GM12878 (cell line): Measurements from ENCODE around the gene CLDN19. TPM values are rescaled to one million over a fixed set of nuclear protein-coding genes. Genes with fewer than 3 reads are reported as not detected.

Source experiments
- ATAC-seq: fragments of 200-7000 bp; cut with Tn5 transposase; 3 replicates; pipeline ENCODE4 v1.9.1; 2020; ENCODE audit warnings: mild to moderate bottlenecking, moderate library complexity
- BruUV-seq: library from RNA; stranded (reverse); fragments of 400-500 nt; replicated peaks from 2 replicates; lab custom pipeline; 2021; lab: Mats Ljungman, UMichigan
- CTCF ChIA-PET: fragments of 300-600 bp; sonication (Branson Sonifier 250); formaldehyde crosslinking; extraction: SDS; loops from one replicate; lab custom pipeline; 2021; ENCODE audit warnings: inconsistent platforms; lab: Yijun Ruan, JAX
- POLR2A ChIA-PET: fragments of 350-600 bp; formaldehyde crosslinking; extraction: SDS; loops from one replicate; lab custom pipeline; 2021; ENCODE audit warnings: inconsistent platforms; lab: Charles Lee
- RAD21 ChIA-PET: fragments of 300-600 bp; sonication (Branson Sonifier 250); formaldehyde crosslinking; loops from one replicate; lab custom pipeline; 2023; ENCODE audit warnings: antibody characterized with exemption; ENCODE audit not compliant: unreplicated experiment; lab: Charles Lee
- SMC1A ChIA-PET: fragments of 300-600 bp; sonication (Branson Sonifier 250); formaldehyde crosslinking; loops from one replicate; lab custom pipeline; 2023; ENCODE audit not compliant: unreplicated experiment, uncharacterized antibody; lab: Charles Lee
- DNase-seq: peaks from one replicate; pipeline ENCODE4 v3.0.0-alpha.2; 2011; ENCODE audit warnings: low read depth, low spot score
- FAIRE-seq: peaks from 3 replicates; lab custom pipeline; 2011; peaks lifted over from hg19 to GRCh38; lab: Jason Lieb, UNC
- H2AFZ ChIP-seq: 2 replicates; pipeline ENCODE4 v1.6.0; 2011; ENCODE audit warnings: low read depth, low read length, control low read depth; ENCODE audit not compliant: control insufficient read depth
- H3K27ac ChIP-seq: 2 replicates; pipeline ENCODE4 v1.5.1; 2011; ENCODE audit warnings: control low read depth; ENCODE audit not compliant: control insufficient read depth, insufficient read depth
- H3K27me3 ChIP-seq, 2 experiments: replicated peaks in 1 of 2; 2 replicates each; pipeline versions ENCODE4 v1.6.0 to v1.6.1; 2011; ENCODE audit warnings: low read length in 1 of 2; ENCODE audit not compliant: control insufficient read depth in 2 of 2, insufficient read depth in 2 of 2
- H3K36me3 ChIP-seq, 2 experiments: 2 replicates each; pipeline ENCODE4 v1.5.1; 2011; ENCODE audit warnings: low read length in 1 of 2; ENCODE audit not compliant: control insufficient read depth in 2 of 2, insufficient read depth in 2 of 2
- H3K4me1 ChIP-seq: 2 replicates; pipeline ENCODE4 v1.6.1; 2011; ENCODE audit warnings: mild to moderate bottlenecking, low read length, moderate library complexity, mixed read lengths; ENCODE audit not compliant: control insufficient read depth, insufficient read depth
- H3K4me2 ChIP-seq: 2 replicates; pipeline ENCODE4 v1.6.0; 2011; ENCODE audit warnings: control low read depth; ENCODE audit not compliant: control insufficient read depth, insufficient read depth
- H3K4me3 ChIP-seq: fragments of 200-600 bp; sonication (generic); 2 replicates; pipeline ENCODE4 v1.5.1; 2016
- H3K79me2 ChIP-seq: 2 replicates; pipeline ENCODE4 v1.6.0; 2011; ENCODE audit warnings: low read length; ENCODE audit not compliant: control insufficient read depth, insufficient read depth
- H3K9ac ChIP-seq: 2 replicates; pipeline ENCODE4 v1.8.0; 2011; ENCODE audit warnings: low read length, control low read depth, mixed read lengths; ENCODE audit not compliant: control insufficient read depth, insufficient read depth
- H3K9me3 ChIP-seq: replicated peaks from 3 replicates; pipeline ENCODE4 v1.5.1; 2011; ENCODE audit warnings: mild to moderate bottlenecking, low read length; ENCODE audit not compliant: control insufficient read depth, insufficient read depth
- H4K20me1 ChIP-seq: 2 replicates; pipeline ENCODE4 v1.6.0; 2011; ENCODE audit not compliant: control insufficient read depth, insufficient read depth
- BRCA1 ChIP-seq: IDR thresholded peaks from 2 replicates; pipeline ENCODE4 v1.6.1; 2011; ENCODE audit warnings: low read depth, low read length, improper control_type of control experiment
- GABPA ChIP-seq: IDR thresholded peaks from 2 replicates; pipeline ENCODE4 v1.6.1; 2014; ENCODE audit warnings: antibody characterized with exemption, low read depth, mild to moderate bottlenecking, inconsistent platforms
- MTA3 ChIP-seq: IDR thresholded peaks from 2 replicates; pipeline ENCODE4 v1.6.1; 2012; ENCODE audit warnings: low read length, inconsistent platforms, borderline replicate concordance
- MYB ChIP-seq: fragments of 150-350 bp; IDR thresholded peaks from 2 replicates; pipeline ENCODE4 v1.6.1; 2014; ENCODE audit warnings: mild to moderate bottlenecking, low read depth, low read length, borderline replicate concordance
- NBN ChIP-seq: fragments of 450-650 bp; IDR thresholded peaks from 2 replicates; pipeline ENCODE4 v1.6.1; 2016
- NR2C2 ChIP-seq: IDR thresholded peaks from 2 replicates; pipeline ENCODE4 v1.6.1; 2011; ENCODE audit warnings: borderline replicate concordance, low read depth; ENCODE audit not compliant: control insufficient read depth, insufficient read length
- NR2F1 ChIP-seq: fragments of 450-650 bp; conservative IDR thresholded peaks from 2 replicates; pipeline ENCODE4 v1.6.1; 2017; ENCODE audit warnings: mild to moderate bottlenecking
- RBBP5 ChIP-seq: fragments of 200-600 bp; sonication (generic); conservative IDR thresholded peaks from 2 replicates; pipeline ENCODE4 v1.6.1; 2016
- RUNX3 ChIP-seq: IDR thresholded peaks from 2 replicates; pipeline ENCODE4 v1.6.1; 2012; ENCODE audit warnings: low read length, inconsistent platforms
- SP1 ChIP-seq: IDR thresholded peaks from one replicate; pipeline ENCODE4 v1.6.1; 2011; ENCODE audit warnings: low read depth, low read length
- STAT1 ChIP-seq: fragments of 450-650 bp; conservative IDR thresholded peaks from 2 replicates; pipeline ENCODE4 v1.6.1; 2014; ENCODE audit warnings: antibody characterized with exemption, mild to moderate bottlenecking
- SUPT20H ChIP-seq: IDR thresholded peaks from 2 replicates; pipeline ENCODE4 v1.6.1; 2011; ENCODE audit warnings: low read depth, mild to moderate bottlenecking, low read length, moderate library complexity, borderline replicate concordance; ENCODE audit not compliant: control insufficient read depth
- TARDBP ChIP-seq: IDR thresholded peaks from 2 replicates; pipeline ENCODE4 v1.6.1; 2016; ENCODE audit warnings: borderline replicate concordance
- TCF3 ChIP-seq: IDR thresholded peaks from 2 replicates; pipeline ENCODE4 v1.6.1; 2012; ENCODE audit warnings: low read depth, mild to moderate bottlenecking, low read length, borderline replicate concordance; ENCODE audit not compliant: insufficient read depth
- TCF7 ChIP-seq: IDR thresholded peaks from 2 replicates; pipeline ENCODE4 v1.6.1; 2014; ENCODE audit warnings: antibody characterized with exemption, borderline replicate concordance
- ZNF274 ChIP-seq: IDR thresholded peaks from one replicate; pipeline ENCODE4 v1.8.0; 2011; ENCODE audit not compliant: insufficient read length, insufficient read depth
- WGBS: methylation state at CpG from one replicate; pipeline ENCODE4 v1.1.6; 2016; ENCODE audit warnings: low lambda C conversion rate; ENCODE audit not compliant: insufficient replicate concordance, insufficient coverage; ENCODE audit errors: missing lambda C conversion rate; 5-methylcytosine and 5-hydroxymethylcytosine counted together
- in situ Hi-C: fragments of 300-500 bp; cut with MboI; formaldehyde crosslinking; loops from 9 replicates; pipeline ENCODE4 v1.14.3; 2018; ENCODE audit warnings: mixed read lengths
- intact Hi-C: fragments of 100-400 bp; cut with micrococcal nuclease; formaldehyde crosslinking; loops from one replicate; pipeline ENCODE4 v1.14.2; 2022; ENCODE audit not compliant: unreplicated experiment
- polyA plus RNA-seq, 11 experiments: library from polyadenylated mRNA; depleted of rRNA in 4 of 11; unstranded in 6 of 11; stranded (reverse) in 5 of 11; fragments of >200 nt; fragmentation: Nextera tagmentation in 4 of 11; fragmentation: Illumina TruSeq in 1 of 11; extraction: Ambion mirVana in 4 of 11; extraction: Trizol in 1 of 11; gene quantifications; 1 replicate in 1 of 11; 2 replicates in 10 of 11; pipeline versions ENCODE4 v1.2.1 to v1.2.3, GENCODE V29; 2011 to 2016; ENCODE audit warnings: inconsistent platforms in 2 of 11, missing spikeins in 2 of 11, low read depth in 1 of 11
- total RNA-seq, 4 experiments: library from RNA; depleted of rRNA in 3 of 4; stranded (reverse); fragments of >200 nt in 3 of 4; fragmentation: Illumina TruSeq in 1 of 4; extraction: Trizol in 1 of 4; gene quantifications; 2 replicates each; pipeline versions ENCODE4 v1.2.1 to v1.2.3, GENCODE V29; 2013 to 2021

Gene CLDN19
- total and polyA plus RNA-seq, 10 of the 15 experiments (the other 5 are each of a cell fraction or from before 2014, with no cell fraction given) = not detected

- Histone ChIP-seq H4K20me1 (no peaks in the 10 kb centered on the region; the same call in 1 of the 2 replicates), H3K9me3 (no peaks in the 10 kb centered on the region), H3K4me3 (no peak overlapping the region)
- WGBS = 85% methylated on average over 5 of the region's 5 CpGs
- DNase-seq = no peak
- intact Hi-C loops = no loop called here
- TF ChIP-seq GABPA (no peak), RUNX3 (no peak), STAT1 (no peak), NR2F1 (no peak), TCF3 (no peak), NR2C2 (no peak), NBN (no peak), TCF7 (no peak), SP1 (no peak), TARDBP (no peak), BRCA1 (no peak), MTA3 (no peak), RBBP5 (no peak), SUPT20H (no peak), MYB (no peak), ZNF274 (no peak)
- TF ChIP-seq, all 136 proteins: peak for 0
- H3K27ac ChIP-seq = no peak overlapping the region
- H3K79me2 ChIP-seq = no peaks in the 10 kb centered on the region
- ChIA-PET SMC1A (no interaction called here), POLR2A (no interaction called here), RAD21 (no interaction called here), CTCF (no interaction called here)
- in situ Hi-C loops = no loop called here
- no peak overlapping the region for H3K9ac ChIP-seq
- FAIRE-seq (no peak), ATAC-seq (no peak)
- peaks cover 0 to 4% of the 10 kb centered on the region in 2 experiments; a peak in 1 of 4 replicates for H3K36me3 ChIP-seq
- H3K27me3 ChIP-seq = no peaks in the 10 kb centered on the region
- H2AFZ ChIP-seq = no peak overlapping the region
- no peak overlapping the region for H3K4me2 ChIP-seq
- H3K4me1 ChIP-seq = peaks cover 3% of the 10 kb centered on the region; the same call in 1 of the 2 replicates
- no TSS peak for BruUV-seq
Measured at GRCh38 chr1:42786097-42786496, 46.1 kb upstream of the CLDN19 start.
